Suprapubic skin (tissue), 3 donors: ENCODE measurements around the gene MYO15A.

Experiments used
- EP300 ChIP-seq: sonication (generic); formaldehyde crosslinking; IDR thresholded peaks from one replicate; pipeline ENCODE4 v1.6.1; 2017; ENCODE audit warnings: antibody characterized with exemption
- POLR2A ChIP-seq, 2 donors: fragments of 450-650 bp; IDR thresholded peaks; one replicate each; pipeline ENCODE4 v1.6.1; 2017; ENCODE audit warnings: antibody characterized with exemption in 2 of 2, mild to moderate bottlenecking in 2 of 2, moderate library complexity in 2 of 2
- TF ChIP-seq, protein P1 (sequence below), 2 donors: fragments of 200-600 bp in 1 of 2; fragments of 450-650 bp in 1 of 2; sonication (generic) in 1 of 2; IDR thresholded peaks; one replicate each; pipeline ENCODE4 v1.5.1; 2016 to 2019; ENCODE audit warnings: antibody characterized with exemption in 2 of 2, mild to moderate bottlenecking in 1 of 2, moderate library complexity in 1 of 2

DNA sequence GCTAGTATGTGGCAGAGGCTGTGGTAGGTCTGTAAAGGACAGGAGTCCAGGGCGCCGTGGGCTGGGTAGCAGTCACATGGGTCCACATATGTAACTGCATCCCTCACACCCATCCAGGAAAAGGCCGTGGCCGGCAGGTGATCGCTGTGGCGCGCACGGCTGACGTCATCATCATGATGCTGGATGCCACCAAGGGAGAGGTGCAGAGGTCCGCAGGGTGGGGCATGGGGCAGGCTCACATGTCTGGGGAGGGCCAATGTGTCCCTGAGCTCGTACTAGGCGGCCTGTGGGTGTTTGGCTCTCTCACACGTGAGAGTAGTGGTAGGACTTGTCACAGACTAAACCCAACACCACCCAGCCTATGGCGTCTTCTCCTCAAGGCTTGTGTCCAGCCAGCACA is 9.0 kb upstream of the MYO15A start:
- TF ChIP-seq EP300 (no peak), POLR2A (IDR thresholded peaks at IDR 0.05) (no peak)
- TF ChIP-seq, protein P1, sequence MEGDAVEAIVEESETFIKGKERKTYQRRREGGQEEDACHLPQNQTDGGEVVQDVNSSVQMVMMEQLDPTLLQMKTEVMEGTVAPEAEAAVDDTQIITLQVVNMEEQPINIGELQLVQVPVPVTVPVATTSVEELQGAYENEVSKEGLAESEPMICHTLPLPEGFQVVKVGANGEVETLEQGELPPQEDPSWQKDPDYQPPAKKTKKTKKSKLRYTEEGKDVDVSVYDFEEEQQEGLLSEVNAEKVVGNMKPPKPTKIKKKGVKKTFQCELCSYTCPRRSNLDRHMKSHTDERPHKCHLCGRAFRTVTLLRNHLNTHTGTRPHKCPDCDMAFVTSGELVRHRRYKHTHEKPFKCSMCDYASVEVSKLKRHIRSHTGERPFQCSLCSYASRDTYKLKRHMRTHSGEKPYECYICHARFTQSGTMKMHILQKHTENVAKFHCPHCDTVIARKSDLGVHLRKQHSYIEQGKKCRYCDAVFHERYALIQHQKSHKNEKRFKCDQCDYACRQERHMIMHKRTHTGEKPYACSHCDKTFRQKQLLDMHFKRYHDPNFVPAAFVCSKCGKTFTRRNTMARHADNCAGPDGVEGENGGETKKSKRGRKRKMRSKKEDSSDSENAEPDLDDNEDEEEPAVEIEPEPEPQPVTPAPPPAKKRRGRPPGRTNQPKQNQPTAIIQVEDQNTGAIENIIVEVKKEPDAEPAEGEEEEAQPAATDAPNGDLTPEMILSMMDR (IDR thresholded peaks at IDR 0.05): no peak
